Immature natural killer cell (primary cell): ENCODE data around the gene TUB. TPM values are rescaled to one million over a fixed set of nuclear protein-coding genes. Genes with fewer than 3 reads are reported as not detected.

ENCODE experiments used
- DNase-seq, 3 donors: peaks; one replicate each; pipeline ENCODE4 v3.0.0; 2022; ENCODE audit warnings: mixed read lengths in 1 of 3
- H3K27ac Mint-ChIP-seq, 6 donors: one replicate each; pipeline ENCODE4 v1.8.0; 2020; ENCODE audit warnings: mixed read lengths in 6 of 6, mild to moderate bottlenecking in 5 of 6, inconsistent platforms in 4 of 6, moderate library complexity in 3 of 6
- H3K27me3 Mint-ChIP-seq, 3 donors: one replicate each; pipeline ENCODE4 v1.8.0; 2020 to 2021; ENCODE audit warnings: low read depth in 3 of 3, mild to moderate bottlenecking in 3 of 3, mixed read lengths in 3 of 3, moderate library complexity in 3 of 3, inconsistent platforms in 1 of 3
- H3K36me3 Mint-ChIP-seq, 3 donors: one replicate each; pipeline ENCODE4 v1.8.0; 2020; ENCODE audit warnings: mixed read lengths in 3 of 3, inconsistent platforms in 2 of 3, mild to moderate bottlenecking in 2 of 3
- H3K4me1 Mint-ChIP-seq, 2 donors: one replicate each; pipeline ENCODE4 v1.8.0; 2020; ENCODE audit warnings: inconsistent platforms in 2 of 2, mild to moderate bottlenecking in 2 of 2, mixed read lengths in 2 of 2, moderate library complexity in 1 of 2
- H3K4me3 Mint-ChIP-seq, 5 donors: one replicate each; pipeline ENCODE4 v1.8.0; 2020; ENCODE audit warnings: mild to moderate bottlenecking in 5 of 5, mixed read lengths in 5 of 5, inconsistent platforms in 3 of 5, moderate library complexity in 3 of 5
- H3K9me3 Mint-ChIP-seq, 6 donors: one replicate each; pipeline ENCODE4 v1.8.0; 2020; ENCODE audit warnings: mild to moderate bottlenecking in 6 of 6, mixed read lengths in 6 of 6, inconsistent platforms in 4 of 6, moderate library complexity in 3 of 6
- polyA plus RNA-seq, 3 donors: library from polyadenylated mRNA; unstranded; fragments of 300-500 nt; fragmentation: Illumina TruSeq; gene quantifications; one replicate each; pipeline ENCODE4 v1.2.3, GENCODE V29; 2021

Gene TUB
- not detected for polyA plus RNA-seq

- no peak for DNase-seq
- Mint-ChIP-seq H3K36me3 (peaks cover 0 to 3% (median 0%) of the 10 kb centered on the region in 3 donors), H3K4me1 (peaks cover 6 to 7% of the 10 kb centered on the region in 2 donors), H3K27ac (no peak within 1 kb of the TSS), H3K9me3 (no peaks in the 10 kb centered on the region), H3K27me3 (peaks cover 0 to 2% (median 0%) of the 10 kb centered on the region in 3 donors), H3K4me3 (peak within 1 kb of the TSS; percentile 41 to 64 (median 53))
Observed at GRCh38 chr11:8080674-8081590, at the start of gene TUB. Gene TUB (plus strand): TSS chr11:8081211. CDS start chr11:8081511, 300 bp downstream.

- H3K9me3 Mint-ChIP-seq: no peaks in the 10 kb centered on the region
Observed at GRCh38 chr11:8031248-8032115, 49.5 kb upstream of the TUB start.

GRCh38 chr11:8032122-8032521 lies 48.9 kb upstream of the TUB start:
- H3K36me3 Mint-ChIP-seq: no peaks in the 10 kb centered on the region
- no peak overlapping the region for H3K4me3 Mint-ChIP-seq
- no peaks in the 10 kb centered on the region for H3K9me3 Mint-ChIP-seq
- H3K27me3 Mint-ChIP-seq: peaks cover 2 to 10% (median 9%) of the 10 kb centered on the region in 3 donors
- peaks cover 4 to 8% of the 10 kb centered on the region in 2 donors for H3K4me1 Mint-ChIP-seq
- no peak for DNase-seq
- no peak overlapping the region for H3K27ac Mint-ChIP-seq

More at GRCh38 chr11:8031248-8032115, 49.5 kb upstream of the TUB start:
- Mint-ChIP-seq H3K27ac (no peak overlapping the region), H3K27me3 (peaks cover 2 to 12% (median 9%) of the 10 kb centered on the region in 3 donors), H3K4me3 (no peak overlapping the region), H3K36me3 (no peaks in the 10 kb centered on the region), H3K4me1 (peaks cover 4 to 8% of the 10 kb centered on the region in 2 donors)
- no peak for DNase-seq

- H3K27ac Mint-ChIP-seq: peak overlapping the region in 1 of 6 donors; percentile 64
- H3K4me3 Mint-ChIP-seq: peak overlapping the region in 1 of 5 donors; percentile 42
- H3K27me3 Mint-ChIP-seq: peaks cover 2 to 10% (median 9%) of the 10 kb centered on the region in 3 donors
- H3K4me1 Mint-ChIP-seq: peaks cover 4 to 8% of the 10 kb centered on the region in 2 donors
- no peak for DNase-seq
- H3K36me3 Mint-ChIP-seq: no peaks in the 10 kb centered on the region
- H3K9me3 Mint-ChIP-seq: no peaks in the 10 kb centered on the region
Observed at GRCh38 chr11:8032576-8033304, 48.3 kb upstream of the TUB start.

- Mint-ChIP-seq H3K36me3 (no peaks in the 10 kb centered on the region), H3K4me3 (peak overlapping the region in 1 of 5 donors; percentile 42), H3K27ac (peak overlapping the region in 1 of 6 donors; percentile 64), H3K9me3 (no peaks in the 10 kb centered on the region), H3K4me1 (peaks cover 4 to 8% of the 10 kb centered on the region in 2 donors), H3K27me3 (peaks cover 2 to 10% (median 9%) of the 10 kb centered on the region in 3 donors)
- peak; percentile 15 to 28 (median 24) for DNase-seq
Observed at GRCh38 chr11:8033305-8034105, 47.5 kb upstream of the TUB start.

GRCh38 chr11:8034106-8034585 lies 46.9 kb upstream of the TUB start:
- no peak for DNase-seq
- Mint-ChIP-seq H3K9me3 (no peaks in the 10 kb centered on the region), H3K36me3 (no peaks in the 10 kb centered on the region), H3K4me3 (no peak overlapping the region), H3K4me1 (peaks cover 4 to 8% of the 10 kb centered on the region in 2 donors), H3K27ac (no peak overlapping the region), H3K27me3 (peaks cover 2 to 10% (median 9%) of the 10 kb centered on the region in 3 donors)

GRCh38 chr11:8034604-8035190 lies 46.3 kb upstream of the TUB start:
- no peak for DNase-seq
- Mint-ChIP-seq H3K4me3 (no peak overlapping the region), H3K4me1 (peaks cover 4 to 8% of the 10 kb centered on the region in 2 donors), H3K27ac (no peak overlapping the region), H3K9me3 (no peaks in the 10 kb centered on the region), H3K36me3 (no peaks in the 10 kb centered on the region), H3K27me3 (peaks cover 2 to 9% (median 9%) of the 10 kb centered on the region in 3 donors)

- H3K4me3 Mint-ChIP-seq: no peak overlapping the region
- H3K27me3 Mint-ChIP-seq: peaks cover 2 to 9% (median 9%) of the 10 kb centered on the region in 3 donors
- no peak overlapping the region for H3K27ac Mint-ChIP-seq
- H3K4me1 Mint-ChIP-seq: peaks cover 4 to 8% of the 10 kb centered on the region in 2 donors
- no peaks in the 10 kb centered on the region for H3K9me3 Mint-ChIP-seq
- H3K36me3 Mint-ChIP-seq: no peaks in the 10 kb centered on the region
- no peak for DNase-seq
Observed at GRCh38 chr11:8035200-8035855, 45.7 kb upstream of the TUB start.

- H3K27me3 Mint-ChIP-seq: peaks cover 2 to 9% (median 7%) of the 10 kb centered on the region in 3 donors
- no peak overlapping the region for H3K27ac Mint-ChIP-seq
- H3K36me3 Mint-ChIP-seq: no peaks in the 10 kb centered on the region
- H3K4me3 Mint-ChIP-seq: no peak overlapping the region
- peaks cover 4 to 8% of the 10 kb centered on the region in 2 donors for H3K4me1 Mint-ChIP-seq
- no peaks in the 10 kb centered on the region for H3K9me3 Mint-ChIP-seq
- DNase-seq: no peak
Observed at GRCh38 chr11:8036002-8036802, 44.8 kb upstream of the TUB start.

GRCh38 chr11:8036986-8037385 lies 44.0 kb upstream of the TUB start:
- no peak for DNase-seq
- H3K9me3 Mint-ChIP-seq: no peaks in the 10 kb centered on the region
- peaks cover 8 to 12% (median 11%) of the 10 kb centered on the region in 3 donors for H3K27me3 Mint-ChIP-seq
- H3K36me3 Mint-ChIP-seq: no peaks in the 10 kb centered on the region
- no peak overlapping the region for H3K27ac Mint-ChIP-seq
- H3K4me3 Mint-ChIP-seq: no peak overlapping the region
- peaks cover 4 to 8% of the 10 kb centered on the region in 2 donors for H3K4me1 Mint-ChIP-seq

- H3K27ac Mint-ChIP-seq: no peak overlapping the region
- no peak for DNase-seq
Observed at GRCh38 chr11:8038393-8038792, 42.6 kb upstream of the TUB start.

More at GRCh38 chr11:8038393-8038792, 42.6 kb upstream of the TUB start:
- Mint-ChIP-seq H3K4me1 (peaks cover 0 to 2% of the 10 kb centered on the region in 2 donors), H3K4me3 (no peak overlapping the region), H3K27me3 (peaks cover 4 to 8% (median 6%) of the 10 kb centered on the region in 3 donors), H3K36me3 (no peaks in the 10 kb centered on the region), H3K9me3 (no peaks in the 10 kb centered on the region)
